H9 (cell line): ENCODE data around the gene GLCCI1. TPM values are rescaled to one million over a fixed set of nuclear protein-coding genes. Genes with fewer than 3 reads are reported as not detected.

ENCODE experiments used
- DNase-seq: peaks from one replicate; pipeline ENCODE4 v3.0.0-alpha.2; 2017
- H2AFZ ChIP-seq: one replicate; pipeline ENCODE4 v1.6.1; 2013; ENCODE audit warnings: mild to moderate bottlenecking, low read length, control low read depth, moderate library complexity
- H2AK5ac ChIP-seq: 2 replicates; pipeline ENCODE4 v1.6.1; 2013; ENCODE audit warnings: low read length, control low read depth, mixed read lengths; ENCODE audit not compliant: insufficient read length
- H2BK120ac ChIP-seq: one replicate; pipeline ENCODE4 v1.6.1; 2013; ENCODE audit warnings: low read depth, mild to moderate bottlenecking, low read length, control low read depth, inconsistent platforms; ENCODE audit not compliant: poor library complexity, severe bottlenecking
- H2BK12ac ChIP-seq: 2 replicates; pipeline ENCODE4 v1.6.1; 2013; ENCODE audit warnings: low read length, control low read depth, mixed read lengths, low read depth; ENCODE audit not compliant: insufficient read length
- H2BK15ac ChIP-seq: 2 replicates; pipeline ENCODE4 v1.6.1; 2013; ENCODE audit warnings: low read depth, low read length, control low read depth
- H2BK20ac ChIP-seq: one replicate; pipeline ENCODE4 v1.6.1; 2013; ENCODE audit warnings: low read depth, mild to moderate bottlenecking, low read length, control low read depth, inconsistent platforms; ENCODE audit not compliant: poor library complexity, severe bottlenecking
- H2BK5ac ChIP-seq: 2 replicates; pipeline ENCODE4 v1.6.1; 2013; ENCODE audit warnings: low read length, control low read depth, mixed read lengths; ENCODE audit not compliant: insufficient read length
- H3K14ac ChIP-seq: 2 replicates; pipeline ENCODE4 v1.6.1; 2013; ENCODE audit warnings: low read length, control low read depth; ENCODE audit not compliant: insufficient read depth
- H3K18ac ChIP-seq: 2 replicates; pipeline ENCODE4 v1.6.1; 2013; ENCODE audit warnings: low read depth, mild to moderate bottlenecking, mixed read lengths, low read length, control low read depth; ENCODE audit not compliant: insufficient read length
- H3K23ac ChIP-seq: 2 replicates; pipeline ENCODE4 v1.6.1; 2013; ENCODE audit warnings: low read length, control low read depth, mixed read lengths, low read depth; ENCODE audit not compliant: insufficient read length
- H3K23me2 ChIP-seq: 2 replicates; pipeline ENCODE4 v1.6.1; 2013; ENCODE audit warnings: low read depth, mild to moderate bottlenecking, mixed read lengths, low read length, control low read depth; ENCODE audit not compliant: insufficient read length, poor library complexity, severe bottlenecking
- H3K27ac ChIP-seq: 2 replicates; pipeline ENCODE4 v1.5.1; 2013; ENCODE audit warnings: low read length, control low read depth, mixed read lengths, low read depth; ENCODE audit not compliant: insufficient read length
- H3K27me3 ChIP-seq: 2 replicates; pipeline ENCODE4 v1.6.1; 2013; ENCODE audit warnings: low read length, control low read depth, inconsistent platforms; ENCODE audit not compliant: insufficient read depth
- H3K4ac ChIP-seq: 2 replicates; pipeline ENCODE4 v1.6.1; 2013; ENCODE audit warnings: low read depth, mild to moderate bottlenecking, control low read depth, inconsistent platforms, low read length, moderate library complexity
- H3K4me1 ChIP-seq: 2 replicates; pipeline ENCODE4 v1.6.1; 2013; ENCODE audit warnings: low read length, control low read depth, inconsistent platforms; ENCODE audit not compliant: insufficient read depth
- H3K4me2 ChIP-seq: 2 replicates; pipeline ENCODE4 v1.6.1; 2013; ENCODE audit warnings: low read length, control low read depth, mixed read lengths; ENCODE audit not compliant: insufficient read length, insufficient read depth
- H3K56ac ChIP-seq: 2 replicates; pipeline ENCODE4 v1.6.1; 2013; ENCODE audit warnings: low read depth, mild to moderate bottlenecking, mixed read lengths, low read length, control low read depth; ENCODE audit not compliant: insufficient read length
- H3K79me1 ChIP-seq: 2 replicates; pipeline ENCODE4 v1.6.1; 2013; ENCODE audit warnings: low read depth, mild to moderate bottlenecking, moderate library complexity, low read length, control low read depth, inconsistent platforms; ENCODE audit not compliant: insufficient read depth, poor library complexity, severe bottlenecking
- H3K79me2 ChIP-seq: 2 replicates; pipeline ENCODE4 v1.6.1; 2013; ENCODE audit warnings: low read length, control low read depth, inconsistent platforms; ENCODE audit not compliant: insufficient read depth
- H3K9ac ChIP-seq: 2 replicates; pipeline ENCODE4 v1.6.1; 2013; ENCODE audit warnings: low read length, control low read depth, mixed read lengths; ENCODE audit not compliant: insufficient read length; ENCODE audit errors: extremely low read depth
- H3K9me3 ChIP-seq: one replicate; pipeline ENCODE4 v1.6.1; 2013; ENCODE audit warnings: low read depth, low read length, inconsistent platforms; ENCODE audit not compliant: control insufficient read depth
- H3T11ph ChIP-seq: one replicate; pipeline ENCODE4 v1.6.1; 2013; ENCODE audit warnings: mild to moderate bottlenecking, low read length, control low read depth, inconsistent platforms
- H4K20me1 ChIP-seq: one replicate; pipeline ENCODE4 v1.6.1; 2013; ENCODE audit not compliant: control insufficient read depth, insufficient read length, insufficient read depth
- H4K5ac ChIP-seq: 2 replicates; pipeline ENCODE4 v1.6.1; 2013; ENCODE audit warnings: low read depth, mild to moderate bottlenecking, mixed read lengths, low read length, control low read depth; ENCODE audit not compliant: insufficient read length
- H4K8ac ChIP-seq: replicated peaks from 2 replicates; pipeline ENCODE4 v1.6.1; 2013; ENCODE audit warnings: low read length, control low read depth, mixed read lengths, low read depth; ENCODE audit not compliant: insufficient read length
- H4K91ac ChIP-seq: 2 replicates; pipeline ENCODE4 v1.6.1; 2013; ENCODE audit warnings: low read depth, mild to moderate bottlenecking, moderate library complexity, mixed read lengths, low read length, control low read depth; ENCODE audit not compliant: insufficient read length
- H3K27ac Mint-ChIP-seq, 3 experiments: 2 replicates in 2 of 3; 3 replicates in 1 of 3; pipeline ENCODE4 v1.8.0; 2020 to 2021; ENCODE audit warnings: mixed read lengths in 3 of 3, mild to moderate bottlenecking in 1 of 3, moderate library complexity in 1 of 3
- H3K27me3 Mint-ChIP-seq: 2 replicates; pipeline ENCODE4 v1.8.0; 2021; ENCODE audit warnings: low read depth, mild to moderate bottlenecking, moderate library complexity, mixed read lengths
- H3K36me3 Mint-ChIP-seq, 3 experiments: 2 replicates in 2 of 3; 3 replicates in 1 of 3; pipeline ENCODE4 v1.8.0; 2020 to 2021; ENCODE audit warnings: low read depth in 3 of 3, mixed read lengths in 3 of 3; ENCODE audit not compliant: insufficient read depth in 1 of 3
- H3K4me1 Mint-ChIP-seq, 2 experiments: 2 replicates each; pipeline ENCODE4 v1.8.0; 2020; ENCODE audit warnings: mixed read lengths in 2 of 2
- H3K4me3 Mint-ChIP-seq, 2 experiments: 2 replicates in 1 of 2; 3 replicates in 1 of 2; pipeline ENCODE4 v1.8.0; 2020 to 2021; ENCODE audit warnings: mild to moderate bottlenecking in 2 of 2, mixed read lengths in 2 of 2, moderate library complexity in 1 of 2
- H3K9me3 Mint-ChIP-seq, 2 experiments: 2 replicates in 1 of 2; 3 replicates in 1 of 2; pipeline ENCODE4 v1.8.0; 2020; ENCODE audit warnings: mild to moderate bottlenecking in 2 of 2, mixed read lengths in 2 of 2, moderate library complexity in 1 of 2
- CTCF ChIP-seq: fragments of 200-600 bp; sonication (generic); conservative IDR thresholded peaks from 3 replicates; pipeline ENCODE4 v1.8.0; 2021; ENCODE audit warnings: antibody characterized with exemption, mild to moderate bottlenecking
- WGBS: extraction: QIAGEN DNeasy Blood & Tissue Kit; methylation state at CpG from one replicate; pipeline ENCODE4 v1.1.7; 2013; ENCODE audit warnings: missing lambda C conversion rate, low lambda C conversion rate, mixed read lengths; ENCODE audit not compliant: insufficient read length; ENCODE audit errors: extremely low coverage; 5-methylcytosine and 5-hydroxymethylcytosine counted together
- total RNA-seq: library from RNA; stranded (reverse); gene quantifications from 2 replicates; pipeline ENCODE4 v1.2.1, GENCODE V29; 2021

GLCCI1 gene
- total RNA-seq, 1 experiment from 2014 or later: 19.1 TPM

- no peak overlapping the region for H2BK5ac ChIP-seq
- no peak overlapping the region; a peak in 1 of 7 replicates for H3K27ac Mint-ChIP-seq
Observed at GRCh38 chr7:8070451-8071180, 102.0 kb downstream of the GLCCI1 start.

More at GRCh38 chr7:8070451-8071180, 102.0 kb downstream of the GLCCI1 start:
- no peak overlapping the region for H3K14ac ChIP-seq
- H3K79me1 ChIP-seq: peaks cover 2% of the 10 kb centered on the region
- H3K79me2 ChIP-seq: no peaks in the 10 kb centered on the region
- no peak overlapping the region for H4K91ac ChIP-seq
- no peak overlapping the region for H3T11ph ChIP-seq
- TF ChIP-seq CTCF: no peak
- H3K18ac ChIP-seq: no peak overlapping the region
- no peak overlapping the region for H3K9ac ChIP-seq
- H3K9me3 Mint-ChIP-seq: no peaks in the 10 kb centered on the region
- H4K5ac ChIP-seq: no peak overlapping the region
- no peak overlapping the region for H3K4ac ChIP-seq
- no peak overlapping the region for H3K27ac ChIP-seq
- no peak overlapping the region for H2BK20ac ChIP-seq
- no peak overlapping the region for H2BK120ac ChIP-seq
- no peaks in the 10 kb centered on the region for H3K9me3 ChIP-seq
- peaks cover 3 to 6% (median 5%) of the 10 kb centered on the region in 3 experiments; a peak in 4 of 7 replicates for H3K36me3 Mint-ChIP-seq
- H3K27me3 ChIP-seq: no peaks in the 10 kb centered on the region
- H2BK12ac ChIP-seq: no peak overlapping the region
- H4K8ac ChIP-seq: no peak overlapping the region
- H4K20me1 ChIP-seq: no peaks in the 10 kb centered on the region
- H3K4me1 Mint-ChIP-seq: peaks cover 31 to 32% of the 10 kb centered on the region in 2 experiments
- H2AFZ ChIP-seq: no peak overlapping the region
- DNase-seq: no peak
- H3K4me1 ChIP-seq: peaks cover 3% of the 10 kb centered on the region
- H3K27me3 Mint-ChIP-seq: no peaks in the 10 kb centered on the region
- no peak overlapping the region for H3K56ac ChIP-seq
- no peak overlapping the region for H2BK15ac ChIP-seq
- H3K23ac ChIP-seq: no peak overlapping the region
- no CpG with 5 or more reads among the region's 9 CpGs for WGBS
- H3K23me2 ChIP-seq: no peaks in the 10 kb centered on the region
- H3K4me3 Mint-ChIP-seq: no peak overlapping the region
- no peak overlapping the region for H2AK5ac ChIP-seq
- no peak overlapping the region for H3K4me2 ChIP-seq
